ENCODE data around the gene PER2.

The PER2 gene

DNA sequence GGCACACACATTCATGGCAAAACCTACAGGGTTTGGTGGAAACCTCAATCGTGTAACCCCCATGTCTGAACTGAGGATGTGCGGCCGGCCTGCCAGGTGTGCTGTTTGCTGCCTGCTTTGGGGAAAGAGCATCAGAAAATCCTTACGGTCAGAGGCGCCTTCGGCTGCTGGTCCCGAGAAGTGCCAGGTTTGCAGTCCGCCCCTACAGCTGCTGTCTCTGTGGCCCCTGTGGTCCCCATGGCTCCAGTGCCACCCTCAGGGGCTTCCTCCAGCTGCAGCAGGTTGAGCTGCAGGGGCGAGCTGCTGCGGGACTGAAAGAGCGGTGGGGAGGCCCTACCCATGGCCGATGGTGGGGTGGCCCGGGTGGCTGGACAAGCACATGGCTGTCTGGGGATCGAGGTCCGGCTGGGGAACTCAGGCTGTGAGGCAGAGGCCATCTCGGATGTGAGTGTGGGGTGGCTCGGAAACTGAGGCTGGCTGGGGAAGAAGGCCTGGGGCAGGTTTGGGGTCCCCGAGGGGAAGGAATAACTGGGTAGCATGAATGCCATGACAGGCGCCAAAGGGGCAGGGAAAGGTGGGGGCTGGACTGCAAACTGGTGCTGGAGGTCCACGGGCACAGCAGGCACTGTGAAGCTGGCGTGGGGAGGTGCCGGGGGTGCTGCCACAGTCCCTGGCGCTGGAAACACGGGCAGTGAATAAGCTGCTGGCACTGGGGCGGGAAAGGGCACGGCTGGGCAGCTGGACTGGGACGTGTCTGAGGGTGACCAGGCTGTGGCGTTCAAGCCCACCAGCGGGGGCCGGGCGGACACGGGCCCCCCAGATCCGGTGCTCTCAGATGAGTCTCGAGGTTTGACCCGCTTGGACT, 35.4 kb downstream of the PER2 start:
- in situ Hi-C loops (cut with MboI; ENCODE audit: low sequenced_read_pairs) = no loop called here

DNA sequence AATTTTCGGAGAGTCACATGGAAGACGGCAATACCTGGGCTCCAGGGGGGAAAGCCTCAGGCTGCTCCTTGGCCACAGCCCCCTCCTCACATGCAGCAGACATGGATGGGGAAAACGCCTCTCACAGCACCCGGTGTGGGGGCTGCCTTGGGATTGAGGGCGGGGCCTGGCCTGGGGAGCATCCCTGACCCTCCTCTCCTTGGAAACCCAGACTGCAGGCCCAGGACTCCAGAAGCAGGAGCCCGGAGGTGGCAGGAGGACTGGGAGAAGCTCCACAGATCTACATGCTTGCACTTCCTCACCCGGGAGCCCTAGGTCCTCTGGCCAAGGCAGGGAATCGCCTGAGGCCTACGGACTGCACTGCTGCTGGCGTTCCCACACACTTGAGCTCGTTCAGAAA, 36.4 kb downstream of the PER2 start:
- in situ Hi-C loops (cut with MboI; ENCODE audit: low sequenced_read_pairs) = no loop called here

DNA sequence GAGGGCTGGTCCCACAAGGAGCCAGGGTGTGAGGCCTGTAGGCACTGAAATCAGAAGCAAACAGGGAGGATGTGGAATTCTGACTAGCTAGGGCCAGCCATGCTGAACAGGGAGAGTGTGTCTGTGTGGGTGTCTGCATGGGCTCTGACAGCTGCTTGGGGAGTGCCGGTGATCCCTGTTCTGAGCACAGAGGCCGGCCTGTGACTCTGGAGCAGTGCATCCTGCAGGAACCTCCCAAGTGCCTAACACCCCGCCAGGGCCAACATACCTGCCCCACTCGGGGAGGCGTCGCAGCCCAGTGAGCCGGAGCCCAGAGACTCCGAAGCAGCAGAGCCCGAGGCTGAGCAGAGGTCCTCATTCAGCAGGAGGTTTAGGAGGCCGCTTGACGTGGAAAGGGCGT, 37.1 kb downstream of the PER2 start:
- in situ Hi-C loops (cut with MboI; ENCODE audit: low sequenced_read_pairs) = no loop called here

DNA sequence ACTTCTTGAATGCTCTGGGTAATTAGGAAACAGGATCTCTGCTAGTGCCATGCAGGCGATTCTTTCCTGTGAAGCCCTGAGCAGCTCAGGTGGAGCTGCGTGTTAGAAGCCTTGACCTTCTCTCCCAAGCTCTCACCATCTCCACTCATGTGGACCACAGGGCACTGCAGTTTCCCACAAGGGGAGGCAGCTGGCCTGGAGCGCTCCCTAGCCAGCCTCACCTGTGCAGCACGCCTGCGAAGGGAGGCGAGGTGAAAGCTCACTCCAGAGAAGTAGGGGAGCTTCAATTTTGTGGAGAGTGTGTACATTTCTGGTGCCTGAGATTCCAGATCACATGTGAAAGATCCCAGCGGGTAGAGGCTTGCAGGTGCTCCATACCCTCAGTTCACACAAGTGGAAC, 37.5 kb downstream of the PER2 start:
- in situ Hi-C loops (cut with MboI; ENCODE audit: low sequenced_read_pairs) = no loop called here

DNA sequence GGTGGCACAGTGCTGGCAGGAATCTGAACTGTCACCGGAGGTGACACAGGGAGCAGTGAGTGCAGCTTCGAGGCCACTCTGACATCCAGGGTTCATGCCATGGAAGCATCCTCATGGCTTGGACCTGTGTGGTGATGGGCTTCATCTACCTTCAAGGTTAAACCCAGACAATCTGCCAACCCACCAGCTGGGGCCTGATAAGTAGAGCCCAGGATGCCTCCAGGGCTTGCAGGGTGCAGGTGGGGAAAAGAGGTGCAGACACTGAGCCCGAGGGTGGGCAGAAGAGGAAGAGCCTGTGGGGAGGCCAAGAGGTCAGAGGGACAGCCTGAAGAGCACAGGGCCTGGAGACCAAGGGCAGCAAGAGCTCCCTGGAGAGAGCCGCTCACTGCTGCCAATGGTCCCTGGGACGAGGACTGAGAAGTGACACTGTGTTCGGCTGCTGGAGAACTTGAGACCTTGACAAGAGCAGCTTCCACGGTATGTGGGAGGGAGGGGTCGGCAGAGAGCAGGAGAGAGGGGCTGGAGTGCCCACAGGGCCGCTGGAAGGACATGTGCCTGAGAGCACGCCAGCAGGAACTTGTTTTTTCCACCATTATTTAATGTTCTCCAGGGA, 40.5 kb downstream of the PER2 start:
- in situ Hi-C loops (cut with MboI; ENCODE audit: low sequenced_read_pairs) = no loop called here

DNA sequence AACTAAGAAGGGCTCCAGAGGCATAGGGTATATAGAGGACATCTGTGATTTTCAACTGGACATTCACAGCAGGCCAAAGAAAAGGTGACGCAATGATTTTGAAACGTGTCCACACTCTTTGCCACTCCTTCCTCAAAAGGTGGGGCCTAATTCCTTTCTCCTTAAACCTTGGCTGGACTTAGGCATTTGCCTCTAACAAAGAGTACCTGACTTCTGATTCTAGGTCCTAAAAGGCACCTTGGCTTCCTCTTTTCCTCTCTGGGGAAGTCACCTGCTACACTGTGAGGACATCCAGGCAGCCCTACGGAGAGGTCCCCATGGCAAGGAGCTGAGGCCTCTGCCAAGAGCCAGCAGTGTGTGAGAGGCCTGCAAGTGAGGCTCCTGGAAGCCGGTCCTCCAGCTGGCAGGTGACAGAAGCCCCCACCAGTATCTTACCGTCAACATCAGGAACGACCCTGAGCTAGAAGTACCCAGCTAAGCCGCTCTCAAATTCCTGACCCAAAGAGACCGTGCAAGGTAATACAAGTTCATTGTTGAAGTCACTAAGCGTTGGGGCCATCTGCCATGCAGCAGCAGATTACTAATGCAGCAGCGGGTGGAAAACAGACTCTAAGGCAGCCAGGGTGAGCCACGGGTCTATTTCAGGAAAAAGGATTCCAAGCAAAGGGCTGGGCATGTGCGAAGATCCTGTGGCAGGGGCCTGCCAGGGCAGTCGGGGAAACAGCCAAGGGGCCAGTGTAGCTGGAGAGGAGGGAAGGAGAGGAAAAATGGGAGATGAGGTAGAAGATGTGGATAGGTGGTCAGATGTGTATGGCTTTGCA, 41.2 kb downstream of the PER2 start:
- in situ Hi-C loops (cut with MboI; ENCODE audit: low sequenced_read_pairs) = no loop called here

DNA sequence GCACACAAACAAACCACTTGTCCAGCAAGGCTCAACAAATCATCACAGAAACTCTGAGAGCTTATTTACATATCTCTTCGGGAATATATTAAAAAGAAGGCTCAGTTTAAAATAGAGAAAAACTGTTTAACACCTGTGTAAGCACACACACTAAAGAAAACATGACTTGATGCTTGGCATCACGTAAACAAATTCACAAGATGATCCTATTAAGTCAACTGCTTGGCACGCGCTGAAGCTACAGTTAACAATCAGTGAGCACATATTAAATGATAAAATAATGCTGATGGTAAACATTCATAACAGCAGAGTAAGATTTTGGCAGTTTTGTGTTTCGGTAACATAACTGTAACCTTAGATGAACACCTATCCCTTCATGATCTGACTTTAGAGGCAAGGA, 44.3 kb downstream of the PER2 start:
- in situ Hi-C loops (cut with MboI; ENCODE audit: low sequenced_read_pairs) = no loop called here

DNA sequence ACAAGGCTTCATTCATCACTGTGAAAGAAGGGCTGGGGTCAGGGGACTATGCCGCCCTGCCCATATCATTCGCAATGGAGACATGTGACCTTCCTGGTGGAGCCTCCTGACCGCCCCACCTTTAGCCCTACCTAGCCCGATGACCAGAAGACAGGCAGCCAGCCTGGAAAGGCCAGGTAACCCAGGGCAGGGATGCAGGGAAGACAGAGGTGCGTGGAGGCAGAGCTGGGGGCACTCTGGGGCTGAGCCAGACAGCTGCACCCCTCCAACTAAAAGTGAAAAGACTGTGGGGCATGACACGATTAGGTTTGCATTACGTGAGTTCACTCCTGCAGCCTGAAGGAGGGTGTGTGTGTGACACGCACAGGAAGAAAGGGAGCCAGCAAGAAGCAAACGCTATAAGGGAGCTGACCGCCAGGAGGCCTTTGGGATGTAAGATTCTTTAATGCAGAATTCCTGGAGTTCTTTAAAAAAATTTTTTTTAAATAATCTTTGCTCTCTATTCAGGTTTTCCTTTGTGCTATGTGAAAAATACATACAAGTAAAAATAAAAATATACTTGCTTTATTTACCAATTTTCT, 44.8 kb downstream of the PER2 start:
- in situ Hi-C loops (cut with MboI; ENCODE audit: low sequenced_read_pairs) = no loop called here

DNA sequence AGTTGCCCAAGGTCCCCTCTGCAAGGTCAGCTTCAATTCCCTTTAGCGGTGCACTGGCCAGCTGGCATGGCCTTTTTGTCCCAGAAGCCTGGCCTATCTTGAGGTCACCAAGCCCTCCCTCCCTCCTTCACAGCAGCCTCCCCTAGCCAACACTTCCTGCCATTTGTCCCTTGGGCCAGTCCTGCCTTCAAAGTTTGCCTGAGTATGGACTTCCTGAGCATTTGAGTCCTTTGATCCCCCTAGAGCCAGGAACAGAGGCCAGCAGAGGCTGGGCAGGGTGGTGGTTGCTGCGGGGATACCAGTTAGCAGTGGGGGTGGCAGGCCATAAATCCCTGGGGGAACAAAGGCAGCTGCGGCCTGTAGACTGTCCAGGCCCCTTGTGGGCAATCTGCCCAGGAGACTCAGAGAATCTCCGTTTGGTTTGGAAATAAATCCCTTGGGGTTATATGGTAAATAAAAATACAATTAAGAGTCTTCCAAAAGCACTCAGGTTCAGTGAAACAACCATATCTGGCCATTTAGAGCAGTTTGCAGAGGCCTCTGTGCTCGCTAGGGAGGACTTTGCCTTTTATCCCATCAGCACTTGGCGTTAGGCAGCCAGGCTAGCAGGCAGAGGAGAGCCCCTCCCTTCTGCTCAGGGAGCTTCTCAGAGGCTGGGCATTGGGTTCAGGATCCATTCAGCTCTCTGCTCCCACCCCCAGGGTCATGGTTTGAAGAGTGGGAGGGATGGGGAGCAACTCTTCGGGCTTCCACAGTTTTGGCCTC, 45.5 kb downstream of the PER2 start:
- in situ Hi-C loops (cut with MboI; ENCODE audit: low sequenced_read_pairs) = no loop called here

DNA sequence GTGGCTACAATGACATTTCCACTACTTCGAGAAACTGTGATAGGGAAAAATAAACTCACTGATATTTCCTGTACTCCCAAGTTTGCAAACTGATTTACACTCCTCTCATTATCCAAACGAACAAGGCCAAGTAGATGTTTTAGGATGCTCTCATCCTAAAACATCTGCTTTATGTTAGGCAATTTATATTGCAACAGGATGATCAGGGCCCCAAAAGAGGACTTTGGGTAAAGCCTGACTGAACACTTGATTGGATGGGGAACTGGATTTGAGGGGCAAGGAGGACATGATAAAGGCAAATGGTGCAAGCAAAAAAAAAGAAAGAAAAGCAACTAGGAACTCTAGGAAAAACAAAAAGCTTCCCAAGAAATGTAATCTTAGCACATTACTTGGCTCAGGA, 46.4 kb downstream of the PER2 start:
- in situ Hi-C loops (cut with MboI; ENCODE audit: low sequenced_read_pairs) = no loop called here

DNA sequence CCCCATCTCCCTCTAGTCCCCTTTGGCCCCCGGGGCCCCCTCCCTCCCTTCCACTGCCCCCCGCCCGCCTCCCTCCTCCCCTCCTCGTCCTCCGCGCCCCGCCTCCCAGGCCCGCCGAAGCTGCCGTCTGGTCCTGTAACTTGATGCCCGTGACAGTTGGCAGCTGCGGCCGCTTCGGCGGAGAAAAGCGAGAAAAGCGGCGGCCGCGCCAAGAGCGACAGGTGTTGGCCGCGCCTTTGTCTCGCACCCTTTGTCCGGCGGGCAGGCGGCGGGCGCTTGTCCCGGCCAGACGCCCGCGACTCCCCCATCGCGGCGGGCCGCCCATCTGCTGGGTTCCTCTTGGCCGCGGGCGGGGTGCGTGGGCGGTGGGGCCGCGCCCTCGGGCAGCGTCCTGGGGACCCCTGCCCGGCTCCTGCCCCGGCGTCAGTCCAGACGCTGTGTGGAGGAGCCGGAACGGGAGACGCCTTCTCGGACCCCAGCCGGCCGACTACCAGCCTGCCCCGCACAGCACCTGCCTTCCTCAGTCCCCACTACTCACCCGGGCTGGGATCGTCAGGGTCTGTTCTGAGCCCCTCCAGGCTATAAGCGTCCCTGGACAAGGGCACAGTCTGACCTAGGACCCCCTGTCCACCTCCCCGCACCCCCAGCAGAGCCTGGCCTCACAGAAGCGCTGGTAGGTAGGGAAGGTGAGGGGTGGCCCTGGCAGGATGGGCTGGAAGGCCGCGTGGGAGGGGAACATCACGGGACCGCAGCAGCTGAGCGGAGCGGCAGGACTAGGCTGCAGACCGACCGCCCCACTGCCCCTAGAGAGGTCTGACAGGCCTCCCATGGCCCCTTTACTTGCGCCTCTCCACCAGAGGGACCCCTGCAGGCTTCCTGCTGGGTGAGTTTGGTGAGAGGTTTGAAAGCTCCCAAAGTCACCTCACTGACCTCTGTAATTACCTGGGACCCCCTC, 47.4 kb downstream of the PER2 start:
- in situ Hi-C loops (cut with MboI; ENCODE audit: low sequenced_read_pairs) = no loop called here

DNA sequence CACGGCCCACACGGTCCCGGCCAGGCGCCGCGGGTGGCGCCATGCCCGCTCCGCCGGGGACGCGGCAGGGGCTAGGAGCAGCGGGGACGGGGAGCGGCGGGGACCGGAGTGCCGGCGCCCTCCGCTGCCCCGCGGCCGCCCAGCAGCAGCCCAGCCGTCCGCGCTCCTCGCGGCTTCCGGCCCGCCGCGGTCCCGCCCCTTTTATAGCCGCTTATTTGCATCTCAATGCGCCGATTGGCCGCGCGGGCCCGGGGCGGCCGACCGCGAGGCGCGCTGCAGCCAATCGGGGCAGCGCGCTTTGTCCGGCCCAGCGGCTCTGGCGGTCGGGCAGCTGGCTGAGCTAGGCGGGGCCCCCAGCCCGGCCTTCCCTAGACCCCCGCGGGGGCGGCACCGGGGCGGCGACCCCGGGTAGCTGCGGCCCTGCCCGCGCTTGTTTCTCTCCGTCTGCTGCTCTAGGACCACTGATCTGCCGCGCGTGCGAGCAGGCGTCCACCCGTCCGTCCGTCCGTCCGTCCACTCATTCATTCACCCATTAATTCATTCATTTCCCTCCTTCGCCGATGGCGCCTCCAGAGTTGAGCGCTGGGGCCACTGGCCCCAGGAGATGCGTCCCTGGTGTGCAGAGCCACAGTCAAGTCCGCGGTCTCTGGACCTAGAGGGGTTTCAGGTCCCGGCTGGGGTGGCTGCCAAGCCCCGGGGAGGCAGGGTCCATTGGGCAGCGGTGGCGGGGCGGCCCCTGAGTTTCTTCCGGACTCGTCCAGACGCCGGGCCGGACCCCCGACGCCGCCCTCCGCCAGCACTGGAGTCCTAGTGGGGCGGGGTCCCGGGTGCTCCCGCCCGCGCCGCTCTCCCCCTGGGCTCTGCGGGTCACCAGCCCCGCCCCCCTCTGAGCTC, 48.3 kb downstream of the PER2 start, which contains the start of gene HES6:
HES6 (minus strand) TSS at position 176 of the 894 bp plus-strand sequence; CDS start at position 43, 133 bp downstream.
- in situ Hi-C loops (cut with MboI; ENCODE audit: low sequenced_read_pairs) = no loop called here

DNA sequence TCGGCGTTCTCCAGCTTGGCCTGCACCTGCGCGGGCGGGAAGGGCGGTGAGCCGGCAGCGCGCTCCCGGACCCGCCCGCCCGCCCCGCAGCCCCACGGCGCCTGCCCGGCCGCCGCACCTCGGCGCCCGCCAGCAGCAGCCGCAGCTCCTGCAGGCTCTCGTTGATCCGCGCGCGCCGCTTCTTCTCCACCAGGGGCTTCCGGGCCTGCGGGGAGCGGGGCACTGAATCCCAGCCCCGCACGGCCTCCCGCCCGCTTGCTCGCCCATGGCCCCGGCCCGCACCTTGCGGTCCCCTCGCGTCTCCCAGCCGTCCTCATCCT, 48.9 kb downstream of the PER2 start:
- in situ Hi-C loops (cut with MboI; ENCODE audit: low sequenced_read_pairs) = no loop called here

DNA sequence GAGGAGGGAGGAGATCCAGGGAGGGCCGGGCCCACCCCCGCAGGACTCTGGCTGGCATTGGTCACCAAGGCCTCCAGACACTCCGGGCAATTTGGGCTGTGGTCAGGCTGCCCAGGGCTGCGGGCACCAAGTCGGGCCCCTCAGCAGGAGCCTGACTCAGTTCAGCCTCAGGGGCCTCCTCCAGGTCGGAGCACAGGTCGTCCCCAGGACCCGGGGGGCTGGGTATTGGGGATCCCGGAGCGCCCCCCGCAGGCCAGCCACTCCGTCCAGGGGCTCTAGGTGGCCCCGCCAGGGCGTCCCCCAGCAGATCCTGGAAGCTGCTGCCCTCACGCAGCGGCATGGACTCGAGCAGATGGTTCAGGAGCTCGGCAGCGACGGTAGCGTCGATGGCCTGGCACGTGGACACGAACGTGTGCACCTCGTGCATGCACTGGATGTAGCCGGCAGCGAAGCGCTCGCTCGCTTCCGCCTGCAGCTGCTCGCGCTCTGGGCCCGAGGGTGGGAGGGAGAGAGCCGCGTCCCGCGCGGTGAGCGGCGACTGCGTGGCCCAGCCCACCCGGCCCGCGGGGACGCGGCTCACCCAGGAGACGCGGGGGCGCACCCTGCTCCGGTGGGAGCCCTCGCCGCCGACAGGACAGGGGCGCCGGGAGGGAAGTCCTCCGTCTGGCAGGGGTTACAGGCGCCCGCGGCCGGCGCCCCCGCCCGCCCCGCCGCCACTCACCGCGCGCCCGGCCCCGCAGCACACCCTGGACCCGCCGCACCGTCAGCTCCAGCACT, 49.5 kb downstream of the PER2 start:
- in situ Hi-C loops (cut with MboI; ENCODE audit: low sequenced_read_pairs) = no loop called here

DNA sequence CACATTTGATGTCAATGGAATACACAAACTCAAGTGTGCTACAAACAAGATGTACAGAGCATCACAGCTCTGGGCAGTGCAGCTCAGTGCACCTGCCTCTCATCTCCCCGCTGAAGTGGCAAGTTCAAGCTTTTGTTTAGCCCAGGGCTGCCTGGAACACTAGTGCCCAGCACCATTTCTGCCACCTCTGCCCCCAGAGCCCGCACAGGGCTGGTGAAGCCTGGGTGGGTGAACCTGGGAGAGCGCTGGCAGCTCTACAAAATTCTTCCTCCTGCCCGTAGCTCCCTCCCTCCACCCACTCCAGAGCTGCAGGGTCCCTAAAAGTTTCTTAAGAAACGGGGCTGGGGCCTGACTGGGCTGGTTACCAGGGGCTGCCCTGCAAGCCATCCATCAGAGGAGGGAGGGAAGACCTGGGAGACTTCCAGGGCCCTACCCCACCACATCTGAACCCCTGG, 50.1 kb downstream of the PER2 start:
- in situ Hi-C loops (cut with MboI; ENCODE audit: low sequenced_read_pairs) = no loop called here

DNA sequence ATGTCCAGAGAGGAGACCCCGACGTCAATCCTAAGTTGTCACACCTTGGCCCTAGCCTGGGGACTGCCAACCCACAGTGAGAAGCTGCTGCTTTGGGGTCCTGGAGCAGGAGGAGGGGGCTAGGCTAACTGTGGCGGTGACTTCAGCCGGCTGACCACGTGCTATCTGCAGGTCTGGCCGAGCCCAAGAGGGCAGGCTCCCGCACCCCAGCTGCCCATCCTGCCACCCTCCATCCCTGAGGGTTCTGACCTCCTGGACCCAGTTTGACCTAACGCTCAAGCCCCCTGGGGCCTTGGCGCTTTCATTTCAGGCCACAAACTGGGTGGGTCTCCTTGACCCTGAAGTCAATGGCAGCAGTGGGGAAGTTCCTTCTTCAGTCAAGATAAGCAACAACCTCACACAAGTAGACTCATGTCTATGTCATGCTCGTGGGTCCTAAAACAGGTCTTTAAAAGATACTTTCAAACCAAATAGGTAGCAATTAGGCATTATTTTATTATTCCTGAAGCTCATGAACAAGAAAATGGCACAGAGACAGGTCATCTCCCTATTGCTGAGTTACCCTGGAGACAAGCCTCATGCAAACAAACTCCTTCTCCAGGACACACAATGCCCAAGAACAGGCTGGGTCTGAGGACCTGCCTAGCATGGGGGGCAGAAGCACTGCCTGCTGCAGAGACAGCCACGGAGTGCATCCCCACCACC, 50.8 kb downstream of the PER2 start:
- in situ Hi-C loops (cut with MboI; ENCODE audit: low sequenced_read_pairs) = no loop called here

DNA sequence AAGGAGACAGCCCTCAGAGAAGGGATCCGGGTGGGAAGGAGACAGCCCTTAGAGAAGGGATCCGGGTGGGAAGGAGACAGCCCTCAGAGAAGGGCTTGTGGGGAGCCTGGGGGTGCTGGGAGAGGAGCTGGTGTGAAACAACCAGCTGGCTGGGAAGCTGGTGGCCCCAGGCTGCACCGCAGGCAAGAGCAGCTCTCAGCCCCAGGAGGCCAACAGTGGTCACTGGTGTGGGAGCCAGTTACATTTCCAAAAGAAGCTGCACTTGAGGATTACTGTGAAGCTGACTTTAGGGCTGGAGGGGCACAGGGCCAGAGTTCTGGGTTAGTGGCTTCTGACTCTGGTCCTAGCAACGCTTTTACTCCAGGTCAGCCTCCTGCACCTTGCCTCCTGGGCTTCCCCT, 51.8 kb downstream of the PER2 start:
- in situ Hi-C loops (cut with MboI; ENCODE audit: low sequenced_read_pairs) = no loop called here

Data from HL-60/S4 treated with retinoic acid at 250 ng/mL for 4 days and 3 days (cell line).